ENCODE data around the gene PHKG2. TPM values are rescaled to one million over a fixed set of nuclear protein-coding genes. Genes with fewer than 3 reads are reported as not detected.
A peak's percentile ranks its signal among the peaks of the same experiment; 100 is the strongest.

Gene PHKG2
- total and polyA plus RNA-seq, 2 donors from 2014 or later, result 27.8 to 34.9 TPM

DNA sequence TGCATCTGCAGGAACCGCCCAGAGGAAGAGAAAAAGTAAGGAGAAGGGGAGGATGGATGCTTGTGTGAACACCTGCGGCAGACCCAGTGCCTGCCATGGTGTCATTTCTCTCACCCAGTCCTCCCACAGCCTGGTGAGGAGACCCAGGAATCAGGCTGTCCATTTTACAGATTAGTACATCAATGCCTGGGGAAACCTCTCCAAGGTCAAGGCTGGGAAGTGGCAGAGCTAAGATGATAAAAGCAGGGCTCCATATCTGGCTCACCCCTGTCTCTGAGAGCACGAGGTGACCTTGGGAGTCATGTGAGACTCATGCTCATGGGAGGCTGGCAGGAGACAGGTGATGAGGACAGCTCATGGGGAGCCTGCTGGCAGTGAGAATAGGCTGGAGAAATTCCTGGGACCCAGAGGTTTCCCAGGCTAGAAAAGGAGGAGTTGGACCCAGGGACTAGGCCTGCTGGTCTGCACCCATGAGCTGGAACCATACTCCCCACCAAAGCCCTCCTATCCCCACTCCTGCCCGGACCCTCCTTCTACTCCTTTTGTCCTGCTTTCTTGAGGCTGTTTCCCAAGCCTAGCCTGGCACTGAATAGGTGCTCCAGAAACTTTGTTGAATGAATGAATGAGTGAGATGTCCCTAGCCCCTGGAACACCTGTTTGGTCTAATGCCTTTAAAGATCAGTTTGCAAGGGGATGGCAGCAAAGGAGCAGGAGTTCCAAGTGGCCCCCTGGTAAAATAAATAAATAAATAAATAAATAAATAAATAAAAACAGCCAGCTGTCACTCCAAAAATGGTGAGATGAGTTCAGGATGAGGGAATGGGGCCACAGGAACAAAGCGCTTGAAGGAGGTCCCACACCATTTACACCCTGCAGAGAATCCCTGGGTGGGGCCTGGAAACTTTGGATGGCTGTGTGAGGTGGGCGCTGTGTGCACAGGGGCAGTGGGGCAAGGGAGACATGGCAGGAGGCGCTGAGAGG is 37.2 kb downstream of the PHKG2 start:
- H3K4me3 ChIP-seq (ENCODE audit: low read length in 3 of 3), result peak overlapping the region in 2 of 3 donors; percentile 57 to 67

DNA sequence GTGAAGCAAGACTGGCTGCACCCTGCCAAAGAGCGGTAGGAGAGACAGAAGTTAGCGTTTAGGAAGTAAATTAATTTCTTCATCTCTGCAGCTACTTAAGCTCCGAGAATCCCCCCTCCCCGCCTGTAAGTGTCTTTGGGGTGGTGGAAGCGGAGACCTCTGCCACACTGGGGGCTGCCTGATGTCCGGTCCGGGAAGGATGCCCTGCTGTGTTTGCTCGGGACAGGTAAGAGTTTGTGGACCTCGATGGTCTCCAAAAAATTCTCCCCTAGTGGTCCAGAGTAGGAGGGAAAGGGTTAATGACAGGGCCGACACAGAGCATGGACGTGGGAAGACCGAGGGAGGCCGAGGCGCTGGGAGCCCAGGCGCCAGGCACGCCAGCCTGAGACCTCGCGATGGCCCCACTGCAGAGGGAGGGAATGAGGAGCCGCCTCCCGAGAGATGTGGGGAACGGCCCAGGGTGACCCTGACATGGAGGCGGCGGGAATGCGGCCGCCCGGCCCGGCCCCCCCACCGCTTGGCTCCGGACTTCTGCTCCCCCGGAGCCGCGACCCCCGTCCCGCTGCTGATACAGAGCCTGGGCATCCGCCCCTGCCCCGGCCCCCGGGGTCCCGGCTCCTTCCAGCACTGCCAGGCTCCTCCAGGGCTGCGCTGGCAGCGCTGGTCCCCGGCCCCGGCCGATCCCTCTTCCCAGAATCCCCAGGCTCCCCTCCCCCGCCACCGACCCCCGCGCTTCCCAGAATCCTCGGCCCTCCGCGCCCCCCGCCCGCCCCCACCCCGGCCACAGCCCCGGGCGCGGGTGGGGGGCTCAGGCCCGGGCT is 38.1 kb downstream of the PHKG2 start:
- no peak for FAIRE-seq
- no peak overlapping the region for H3K27ac ChIP-seq (ENCODE audit: low read depth in 2 of 2, low read length in 2 of 2)
- peak overlapping the region; percentile 33 to 77 (median 37) for H3K9ac ChIP-seq (ENCODE audit: low read length in 3 of 3)
- intact Hi-C loops (cut with DNase I), result no loop called here
- peak overlapping the region; percentile 36 to 91 (median 67) for H3K4me3 ChIP-seq (ENCODE audit: low read length in 3 of 3)
- DNase-seq, result peak in 4 of 5 donors; percentile 52 to 74 (median 68)
- peaks cover 0 to 9% (median 5%) of the 10 kb centered on the region in 3 donors for H3K36me3 ChIP-seq (ENCODE audit: control insufficient read depth in 2 of 3, insufficient read depth in 3 of 3, low read length in 3 of 3)
- peaks cover 0 to 6% (median 0%) of the 10 kb centered on the region in 3 donors for H3K4me1 ChIP-seq (ENCODE audit: control insufficient read depth in 2 of 3, insufficient read depth in 2 of 3, low read depth in 1 of 3, low read length in 3 of 3)
- H3K9me3 ChIP-seq (ENCODE audit: control insufficient read depth in 2 of 3, insufficient read depth in 1 of 3, low read length in 3 of 3), result no peaks in the 10 kb centered on the region
- TF ChIP-seq, protein P1, sequence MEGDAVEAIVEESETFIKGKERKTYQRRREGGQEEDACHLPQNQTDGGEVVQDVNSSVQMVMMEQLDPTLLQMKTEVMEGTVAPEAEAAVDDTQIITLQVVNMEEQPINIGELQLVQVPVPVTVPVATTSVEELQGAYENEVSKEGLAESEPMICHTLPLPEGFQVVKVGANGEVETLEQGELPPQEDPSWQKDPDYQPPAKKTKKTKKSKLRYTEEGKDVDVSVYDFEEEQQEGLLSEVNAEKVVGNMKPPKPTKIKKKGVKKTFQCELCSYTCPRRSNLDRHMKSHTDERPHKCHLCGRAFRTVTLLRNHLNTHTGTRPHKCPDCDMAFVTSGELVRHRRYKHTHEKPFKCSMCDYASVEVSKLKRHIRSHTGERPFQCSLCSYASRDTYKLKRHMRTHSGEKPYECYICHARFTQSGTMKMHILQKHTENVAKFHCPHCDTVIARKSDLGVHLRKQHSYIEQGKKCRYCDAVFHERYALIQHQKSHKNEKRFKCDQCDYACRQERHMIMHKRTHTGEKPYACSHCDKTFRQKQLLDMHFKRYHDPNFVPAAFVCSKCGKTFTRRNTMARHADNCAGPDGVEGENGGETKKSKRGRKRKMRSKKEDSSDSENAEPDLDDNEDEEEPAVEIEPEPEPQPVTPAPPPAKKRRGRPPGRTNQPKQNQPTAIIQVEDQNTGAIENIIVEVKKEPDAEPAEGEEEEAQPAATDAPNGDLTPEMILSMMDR (IDR thresholded peaks at IDR 0.05; ENCODE audit: borderline replicate concordance, extremely low read depth, insufficient read depth), result no peak
- H3K27me3 ChIP-seq (ENCODE audit: control insufficient read depth, insufficient read depth, low read length), result no peaks in the 10 kb centered on the region

More for the DNA sequence above, 37.2 kb downstream of the PHKG2 start:
- Histone ChIP-seq H3K27me3 (ENCODE audit: control insufficient read depth, insufficient read depth, low read length) (no peaks in the 10 kb centered on the region), H3K27ac (ENCODE audit: low read depth in 2 of 2, low read length in 2 of 2) (no peak overlapping the region), H3K9me3 (ENCODE audit: control insufficient read depth in 2 of 3, insufficient read depth in 1 of 3, low read length in 3 of 3) (no peaks in the 10 kb centered on the region), H3K9ac (ENCODE audit: low read length in 3 of 3) (peak overlapping the region in 2 of 3 donors; percentile 33 to 77), H3K4me1 (ENCODE audit: control insufficient read depth in 2 of 3, insufficient read depth in 2 of 3, low read depth in 1 of 3, low read length in 3 of 3) (peaks cover 0 to 6% (median 0%) of the 10 kb centered on the region in 3 donors), H3K36me3 (ENCODE audit: control insufficient read depth in 2 of 3, insufficient read depth in 3 of 3, low read length in 3 of 3) (peaks cover 0 to 9% (median 5%) of the 10 kb centered on the region in 3 donors)
- no peak for DNase-seq
- intact Hi-C loops (cut with DNase I), result no loop called here
- no peak for FAIRE-seq
- TF ChIP-seq, protein P1 (IDR thresholded peaks at IDR 0.05; ENCODE audit: borderline replicate concordance, extremely low read depth, insufficient read depth), result no peak

DNA sequence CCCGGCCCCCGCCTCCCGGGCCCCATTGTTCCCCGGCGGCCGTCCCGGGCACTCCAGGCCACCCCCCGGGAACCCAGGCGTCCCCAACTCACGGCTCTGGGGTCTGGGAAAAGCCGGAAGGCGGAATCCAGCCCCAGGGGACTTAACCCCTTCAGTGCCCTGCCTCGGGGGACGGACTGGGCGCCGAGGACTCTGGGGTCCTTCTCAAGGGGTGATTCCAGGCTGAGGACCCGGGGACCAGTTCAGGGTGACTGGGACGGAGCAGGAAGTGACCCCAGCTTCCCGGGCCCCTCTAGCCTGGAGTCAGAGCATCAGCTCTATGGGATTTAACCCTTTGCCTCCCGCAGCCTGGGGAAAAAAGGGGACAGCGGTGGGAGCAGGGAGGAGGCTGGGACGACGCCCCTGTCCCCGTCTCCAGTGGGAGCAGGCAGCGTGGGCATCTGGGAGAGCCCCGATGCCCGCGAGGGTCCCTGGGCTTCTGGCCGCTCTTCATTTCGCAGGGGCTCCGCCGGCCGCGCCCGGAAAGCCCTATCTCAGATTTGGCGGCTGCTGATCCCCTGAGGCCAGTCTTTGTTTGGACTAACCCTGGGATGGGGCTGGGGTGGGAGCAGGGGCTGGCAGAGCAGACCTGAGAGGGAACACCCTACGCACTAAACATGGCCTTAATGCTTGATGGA is 38.8 kb downstream of the PHKG2 start, which contains the start of gene ZNF629:
Gene ZNF629 (minus strand): TSS at position 270 of the 677 bp plus-strand sequence. CDS start 2,723 bp downstream, outside the sequence.
- TF ChIP-seq, protein P1 (IDR thresholded peaks at IDR 0.05; ENCODE audit: borderline replicate concordance, extremely low read depth, insufficient read depth), result no peak
- peaks cover 0 to 6% (median 0%) of the 10 kb centered on the region in 3 donors for H3K4me1 ChIP-seq (ENCODE audit: control insufficient read depth in 2 of 3, insufficient read depth in 2 of 3, low read depth in 1 of 3, low read length in 3 of 3)
- FAIRE-seq (no peak), DNase-seq (peak; percentile 86 to 95 (median 91))
- peaks cover 0 to 9% (median 5%) of the 10 kb centered on the region in 3 donors for H3K36me3 ChIP-seq (ENCODE audit: control insufficient read depth in 2 of 3, insufficient read depth in 3 of 3, low read length in 3 of 3)
- H3K9me3 ChIP-seq (ENCODE audit: control insufficient read depth in 2 of 3, insufficient read depth in 1 of 3, low read length in 3 of 3), result no peaks in the 10 kb centered on the region
- H3K4me3 ChIP-seq (ENCODE audit: low read length in 3 of 3), result peak within 1 kb of the TSS; percentile 72 to 91 (median 88)
- intact Hi-C loops (cut with DNase I), result no loop called here
- H3K9ac ChIP-seq (ENCODE audit: low read length in 3 of 3), result peak within 1 kb of the TSS; percentile 50 to 91 (median 85)
- peak within 1 kb of the TSS; percentile 54 to 67 for H3K27ac ChIP-seq (ENCODE audit: low read depth in 2 of 2, low read length in 2 of 2)
- no peaks in the 10 kb centered on the region for H3K27me3 ChIP-seq (ENCODE audit: control insufficient read depth, insufficient read depth, low read length)

All from kidney (tissue), 14 donors.